ENCODE data around the gene GNPDA1. TPM values are rescaled to one million over a fixed set of nuclear protein-coding genes. Genes with fewer than 3 reads are reported as not detected.

Gene GNPDA1
- total RNA-seq, 1 donor from 2014 or later: 15.0 TPM

- Mint-ChIP-seq H3K27ac (no peak overlapping the region), H3K36me3 (ENCODE audit: low read depth) (peaks cover 2% of the 10 kb centered on the region), H3K27me3 (peaks cover 21% of the 10 kb centered on the region), H3K9me3 (peaks cover 5% of the 10 kb centered on the region), H3K4me1 (peaks cover 47% of the 10 kb centered on the region), H3K4me3 (no peak overlapping the region)
- no peak for DNase-seq
- ChIA-PET POLR2A (no interaction called here), CTCF (no interaction called here)
- intact Hi-C loops (cut with micrococcal nuclease): loop anchor here (5.0 to 10.0 kb wide), 2 partner anchors 204 to 693 kb away; partner anchors contain the start of gene TAF7
- ATAC-seq (ENCODE audit: low read depth): no peak
- TF ChIP-seq CTCF (IDR thresholded peaks at IDR 0.05): no peak
Observed at GRCh38 chr5:142017832-142018427, 5.1 kb upstream of the GNPDA1 start.

- DNase-seq (no peak), ATAC-seq (ENCODE audit: low read depth) (no peak)
- Mint-ChIP-seq H3K27ac (peak overlapping the region; percentile 60), H3K4me1 (peaks cover 53% of the 10 kb centered on the region), H3K27me3 (peaks cover 14% of the 10 kb centered on the region), H3K4me3 (peak overlapping the region; percentile 19), H3K36me3 (ENCODE audit: low read depth) (peaks cover 2% of the 10 kb centered on the region), H3K9me3 (peaks cover 5% of the 10 kb centered on the region)
- intact Hi-C loops (cut with micrococcal nuclease): loop anchor here (5.0 to 10.0 kb wide), 2 partner anchors 206 to 692 kb away; partner anchors contain the start of gene TAF7
- ChIA-PET POLR2A (interaction anchor here (1.3 to 2.7 kb wide), 2 partner anchors 92 to 127 kb away, joined by 3 to 10 read pairs; partner anchors contain the start of gene NDFIP1), CTCF (interaction anchor here (2.3 to 6.0 kb wide), 5 partner anchors 18 to 324 kb away, joined by 7 to 47 read pairs (median 25); partner anchors contain the start of gene RNF14)
- no peak for TF ChIP-seq CTCF (IDR thresholded peaks at IDR 0.05)
Observed at GRCh38 chr5:142016556-142016955, 3.7 kb upstream of the GNPDA1 start.

GRCh38 chr5:142015781-142016533 lies 3.1 kb upstream of the GNPDA1 start:
- peaks cover 5% of the 10 kb centered on the region for H3K9me3 Mint-ChIP-seq
- ChIA-PET CTCF (interaction anchor here (0.7 to 6.0 kb wide), 11 partner anchors 9 to 329 kb away, joined by 3 to 47 read pairs (median 7); partner anchors contain the start of gene RNF14), POLR2A (interaction anchor here (1.3 to 2.7 kb wide), 2 partner anchors 92 to 127 kb away, joined by 3 to 10 read pairs; partner anchors contain the start of gene NDFIP1)
- intact Hi-C loops (cut with micrococcal nuclease): loop anchor here (1.0 to 10.0 kb wide), 11 partner anchors 9 to 691 kb away; partner anchors contain the start of genes DELE1, PCDH1 and TAF7
- H3K36me3 Mint-ChIP-seq (ENCODE audit: low read depth): peaks cover 2% of the 10 kb centered on the region
- no peak for TF ChIP-seq CTCF (IDR thresholded peaks at IDR 0.05)
- ATAC-seq (ENCODE audit: low read depth) (no peak), DNase-seq (no peak)
- peaks cover 11% of the 10 kb centered on the region for H3K27me3 Mint-ChIP-seq
- H3K27ac Mint-ChIP-seq: peak overlapping the region; percentile 60
- H3K4me3 Mint-ChIP-seq: peak overlapping the region; percentile 19
- H3K4me1 Mint-ChIP-seq: peaks cover 53% of the 10 kb centered on the region

DNA sequence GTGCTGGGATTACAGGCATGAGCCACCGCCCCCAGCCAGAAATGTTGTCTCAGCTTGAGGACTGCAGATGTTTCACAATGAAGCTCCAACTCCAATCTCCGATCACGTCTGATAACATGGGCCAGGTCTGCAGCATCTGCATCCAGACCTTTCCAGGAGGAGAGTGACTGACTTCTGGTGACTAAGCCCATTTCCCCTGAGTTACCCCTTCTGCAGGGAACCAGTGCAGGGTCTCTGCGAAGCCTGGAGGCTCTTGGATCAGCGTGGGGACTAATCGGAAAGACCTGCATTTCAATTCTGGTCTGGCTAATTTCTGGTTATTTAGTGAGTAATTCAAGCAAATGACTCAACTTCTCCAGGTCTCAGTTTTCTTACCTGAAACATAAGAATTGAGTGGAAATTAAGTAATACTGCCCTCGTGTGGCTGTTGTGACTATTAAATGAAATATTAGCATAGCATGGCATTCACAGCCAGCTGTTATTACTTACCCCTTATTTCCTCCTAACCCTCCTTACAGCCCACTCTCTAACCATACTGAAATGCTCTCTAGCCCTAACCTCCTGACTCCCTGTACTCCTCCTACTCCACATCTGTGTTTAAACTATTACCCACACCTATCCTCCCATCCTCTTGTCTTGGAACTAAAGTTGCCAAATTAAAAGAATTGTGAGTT lies 2.2 kb upstream of the GNPDA1 start:
- ChIA-PET CTCF (interaction anchor here (0.7 to 6.0 kb wide), 12 partner anchors 10 to 328 kb away, joined by 3 to 47 read pairs (median 7); partner anchors contain the start of gene RNF14), POLR2A (interaction anchor here (1.3 to 2.7 kb wide), 2 partner anchors 93 to 128 kb away, joined by 3 to 10 read pairs; partner anchors contain the start of gene NDFIP1)
- peak overlapping the region; percentile 5 for H3K4me3 Mint-ChIP-seq
- H3K4me1 Mint-ChIP-seq: peaks cover 53% of the 10 kb centered on the region
- H3K27ac Mint-ChIP-seq: peak overlapping the region; percentile 60
- DNase-seq (no peak), ATAC-seq (ENCODE audit: low read depth) (peak; percentile 38)
- intact Hi-C loops (cut with micrococcal nuclease): loop anchor here (1.0 to 10.0 kb wide), 12 partner anchors 10 to 690 kb away; partner anchors contain the start of genes DELE1, PCDH1 and TAF7
- H3K27me3 Mint-ChIP-seq: peaks cover 7% of the 10 kb centered on the region
- TF ChIP-seq CTCF (IDR thresholded peaks at IDR 0.05): no peak
- no peaks in the 10 kb centered on the region for H3K36me3 Mint-ChIP-seq (ENCODE audit: low read depth)
- no peaks in the 10 kb centered on the region for H3K9me3 Mint-ChIP-seq
